ENCODE data around the gene NACAD.

Gene NACAD

DNA sequence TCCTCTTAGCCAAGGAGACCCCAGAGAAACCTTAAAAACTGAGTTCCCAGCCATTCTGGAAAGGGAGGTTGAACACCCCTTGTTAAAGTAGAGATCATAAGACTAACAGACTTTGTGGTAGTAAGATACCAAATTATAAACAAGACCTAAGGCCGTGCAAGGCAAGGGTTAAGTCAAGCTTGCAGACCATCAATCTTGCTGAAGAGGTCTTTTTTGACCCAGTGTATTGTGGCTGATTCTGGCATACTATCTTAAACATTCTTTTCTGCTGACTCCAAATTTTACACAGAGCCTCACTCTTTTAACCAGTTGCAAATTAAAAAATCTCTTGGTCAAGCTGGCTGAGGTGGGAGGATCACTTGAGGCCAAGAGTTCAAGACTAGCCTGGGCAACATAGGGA lies 23.9 kb upstream of the NACAD start:
- no peak for DNase-seq

DNA sequence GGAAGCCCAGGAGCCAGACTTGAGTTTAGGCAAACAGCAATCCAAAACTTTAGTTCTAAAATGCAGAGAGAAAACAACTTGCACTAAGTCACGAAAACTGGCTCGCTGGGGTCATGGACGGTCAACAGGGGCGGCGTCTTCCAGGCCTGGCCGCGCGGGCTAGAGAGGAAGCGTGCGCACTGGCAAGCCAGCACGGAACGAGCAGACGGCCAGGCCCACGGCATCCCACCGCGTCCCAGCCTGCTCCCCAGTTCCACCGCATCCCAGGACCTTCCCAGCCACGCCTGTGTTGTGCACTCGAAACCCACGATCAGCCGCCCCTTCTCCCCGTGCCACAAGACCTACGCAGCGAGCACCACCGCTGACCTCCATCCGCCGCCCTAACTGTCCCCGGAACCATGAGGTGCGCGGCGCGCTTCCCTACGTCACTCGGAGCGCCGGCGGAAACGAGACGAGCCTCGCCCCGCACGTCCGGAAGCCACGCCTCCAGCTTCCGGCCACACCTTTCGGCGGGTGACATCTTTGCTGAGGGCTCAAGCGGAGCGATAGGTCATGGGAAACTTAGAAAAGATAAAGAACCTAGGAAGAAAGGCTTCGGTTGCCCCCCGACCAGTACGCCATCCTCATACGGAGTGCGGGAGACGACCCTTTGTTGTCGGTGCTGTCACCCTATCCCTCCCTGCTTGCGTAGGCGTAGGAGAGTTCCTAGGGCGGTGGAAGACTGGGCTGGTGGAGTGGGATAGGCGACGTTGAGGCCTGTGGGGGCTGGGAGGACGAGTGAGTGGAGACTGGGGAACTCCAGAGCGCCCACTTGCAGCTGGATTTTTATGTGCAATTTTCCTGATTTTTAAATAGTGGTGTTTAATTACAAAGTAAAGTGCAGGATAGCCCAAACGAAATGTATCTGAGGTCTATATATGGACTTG lies 22.8 kb upstream of the NACAD start, which contains the start of gene TBRG4:
Gene TBRG4, minus strand, starts transcription at position 400 of the 926 bp plus-strand sequence. CDS start 2,460 bp downstream, outside the sequence.
- DNase-seq: peak; percentile 92

GRCh38 chr7:45108863-45109262 lies 20.1 kb upstream of the NACAD start:
- DNase-seq: no peak

DNA sequence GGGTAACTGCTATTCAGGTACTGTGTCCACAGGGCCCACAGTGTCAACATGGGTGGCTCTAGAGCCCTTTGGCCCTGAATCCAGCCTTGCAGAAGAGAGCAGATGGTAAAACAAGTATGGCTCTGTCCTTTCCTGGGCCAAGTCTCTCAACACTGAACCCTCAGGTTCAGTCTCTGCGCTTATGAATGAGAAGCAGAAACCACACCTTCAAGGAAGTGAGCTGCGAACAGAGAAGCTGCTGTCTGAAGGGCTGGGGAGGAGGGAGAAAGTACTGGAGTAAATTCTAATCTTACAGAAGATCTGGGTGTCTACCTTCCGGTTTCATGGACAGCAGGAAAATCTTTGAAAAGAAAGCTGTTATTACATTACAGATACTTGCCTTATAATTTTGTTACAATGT lies 18.6 kb upstream of the NACAD start:
- no peak for DNase-seq

GRCh38 chr7:45106820-45107219 lies 18.1 kb upstream of the NACAD start:
- DNase-seq: no peak

- no peak for DNase-seq
Measured at GRCh38 chr7:45105588-45106188, 16.9 kb upstream of the NACAD start.

- DNase-seq: no peak
Measured at GRCh38 chr7:45104844-45105587, 16.2 kb upstream of the NACAD start.

- no peak for DNase-seq
Measured at GRCh38 chr7:45103958-45104843, 15.4 kb upstream of the NACAD start.

GRCh38 chr7:45102785-45103712 lies 14.3 kb upstream of the NACAD start:
- no peak for DNase-seq

DNA sequence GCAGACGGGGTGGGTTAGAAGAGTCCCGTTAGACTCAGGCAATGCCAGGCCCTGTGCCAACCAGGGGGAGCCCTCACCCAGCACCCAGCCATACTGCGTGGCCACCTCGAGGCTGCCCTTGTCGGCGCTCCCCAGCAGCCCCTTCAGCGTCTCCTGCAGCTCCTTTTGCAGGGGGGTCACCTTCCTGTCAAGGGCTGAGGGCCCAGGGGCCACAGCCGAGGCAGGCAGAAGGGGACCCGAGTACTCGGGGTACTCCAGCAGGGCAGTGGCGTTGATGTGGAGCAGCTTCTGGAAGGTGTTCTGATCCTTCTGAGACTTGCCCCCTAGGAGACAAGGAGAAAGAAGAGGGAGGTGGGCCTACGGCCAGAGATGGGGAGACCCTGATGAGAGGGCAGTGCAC lies 13.0 kb upstream of the NACAD start:
- no peak for DNase-seq

DNA sequence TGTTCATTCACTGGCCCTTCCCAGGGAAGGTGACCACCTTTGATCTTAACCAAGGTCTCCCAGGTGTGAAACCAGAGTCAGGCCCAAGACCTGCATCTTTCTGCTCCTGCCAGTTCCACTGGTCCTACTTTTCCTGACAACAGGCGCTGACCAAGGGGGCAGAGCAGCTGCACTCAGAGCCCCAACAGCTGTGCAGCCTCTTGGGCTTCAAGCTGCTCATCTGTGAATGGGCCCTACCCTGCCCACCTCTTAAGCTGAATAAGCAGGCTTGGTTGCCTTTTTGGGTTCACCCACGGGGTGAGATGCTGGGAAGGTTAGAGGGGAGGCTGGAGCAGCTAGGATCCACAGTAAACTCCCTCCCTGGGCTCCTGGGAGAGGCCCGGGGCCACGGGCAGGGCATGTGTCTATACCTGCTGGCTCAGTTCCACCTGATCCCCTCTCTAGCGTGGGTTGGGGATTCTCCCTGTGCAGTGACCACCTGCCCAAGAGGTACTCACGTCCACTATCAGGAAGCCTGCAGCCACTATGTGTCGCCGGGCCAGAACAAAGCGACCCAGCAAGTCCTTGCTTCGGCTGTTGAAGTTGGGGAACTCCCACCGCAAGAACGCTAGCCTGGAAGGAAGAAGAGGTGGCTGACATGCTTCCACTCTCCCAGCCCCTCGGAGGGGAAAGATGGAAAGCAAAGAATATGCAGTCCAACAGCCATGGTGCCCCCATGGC lies 12.2 kb upstream of the NACAD start:
- no peak for DNase-seq

DNA sequence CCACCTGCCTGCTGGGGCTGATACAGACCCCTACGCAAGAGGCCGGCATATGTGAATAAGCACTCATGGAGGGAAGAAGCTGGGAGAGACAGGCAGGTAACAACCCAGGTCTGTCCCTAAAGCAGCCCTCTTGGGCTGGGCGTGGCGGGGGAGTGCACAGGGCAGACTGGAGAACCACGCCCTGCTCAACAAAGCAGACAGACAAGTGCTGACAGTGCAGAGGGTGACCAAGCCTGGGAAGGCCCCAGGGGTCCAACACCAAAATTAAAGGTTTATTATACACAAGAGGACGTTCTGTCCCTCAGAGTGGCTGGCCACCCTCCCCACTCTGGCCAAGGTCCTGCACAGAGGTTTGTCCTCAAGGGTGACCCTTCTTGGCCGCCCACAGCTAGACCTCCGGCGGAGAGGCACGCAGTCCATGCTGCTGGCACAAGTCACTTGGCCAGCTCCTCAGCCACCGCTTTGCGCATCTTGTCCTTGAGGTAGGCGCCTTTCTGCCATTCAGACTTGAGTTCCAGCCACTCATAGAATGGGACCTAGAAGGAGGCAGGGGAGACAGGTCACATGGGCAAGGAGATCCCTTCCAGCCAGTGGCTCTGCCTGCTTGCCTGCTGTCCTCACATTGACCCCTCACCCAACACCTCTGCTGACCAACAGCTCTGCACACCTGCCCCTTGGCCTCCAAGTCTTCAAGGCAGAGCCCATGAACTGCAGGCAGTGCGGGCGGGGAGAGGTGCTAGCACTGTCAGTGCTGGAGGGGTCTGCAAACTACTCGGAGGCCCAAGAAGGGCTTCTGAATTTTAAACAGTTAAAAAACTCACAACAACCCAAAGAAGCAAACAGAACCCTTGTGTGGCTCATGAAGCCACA lies 11.4 kb upstream of the NACAD start:
- no peak for DNase-seq

DNA sequence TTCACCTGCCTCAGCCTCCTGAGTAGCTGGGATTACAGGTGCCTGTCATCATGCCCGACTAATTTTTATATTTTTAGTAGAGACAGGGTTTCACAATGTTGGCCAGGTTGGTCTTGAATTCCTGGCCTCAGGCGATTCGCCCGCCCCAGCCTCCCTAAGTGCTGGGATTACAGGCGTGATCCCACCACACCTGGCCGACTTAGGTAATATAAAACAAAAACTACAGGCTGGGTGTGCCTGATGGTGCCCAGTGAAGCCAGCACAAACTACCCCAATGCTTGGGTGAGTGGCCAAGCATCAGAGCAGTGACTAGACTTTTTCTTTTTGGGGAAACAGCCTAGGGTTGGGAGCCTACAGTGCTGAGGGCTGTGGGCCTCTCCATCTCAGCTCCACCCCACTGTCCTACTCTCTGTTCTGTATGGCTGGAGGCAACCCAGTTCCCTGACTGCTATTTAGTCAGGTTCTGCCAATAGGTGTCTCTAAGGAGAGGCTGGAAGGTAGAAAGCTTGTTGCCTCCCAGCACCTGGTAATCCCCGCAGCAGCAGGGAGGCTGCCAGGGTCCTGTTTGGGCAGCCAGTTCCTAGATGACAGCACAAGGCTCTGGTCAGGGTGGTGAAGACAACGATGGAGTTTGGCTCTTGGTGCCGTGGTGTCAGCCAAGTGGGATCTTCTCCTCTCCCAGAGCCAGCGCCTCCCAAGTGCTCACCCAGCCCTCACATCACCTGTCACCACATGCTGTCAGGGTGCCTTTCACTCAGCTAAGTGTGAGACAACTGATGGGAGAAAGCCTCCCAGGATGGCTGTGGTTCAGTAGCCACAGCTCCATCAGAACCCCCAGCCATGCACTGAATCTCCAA lies 10.4 kb upstream of the NACAD start:
- DNase-seq: no peak

DNA sequence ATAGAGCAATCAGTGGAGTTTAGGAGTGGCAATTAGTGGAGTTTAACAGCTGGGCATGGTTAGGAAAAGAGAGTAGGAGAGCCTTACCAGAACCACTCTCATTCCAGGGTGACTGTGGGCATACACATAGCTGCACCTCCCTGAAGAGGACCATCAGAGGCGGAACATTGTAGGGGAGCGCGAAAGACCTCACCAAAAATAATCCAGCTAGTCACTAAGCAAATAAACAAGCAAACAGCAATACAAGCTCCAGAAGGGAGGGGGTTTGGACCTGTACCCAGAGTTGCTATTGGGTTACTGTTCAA lies 4.1 kb upstream of the NACAD start:
- DNase-seq: no peak

DNA sequence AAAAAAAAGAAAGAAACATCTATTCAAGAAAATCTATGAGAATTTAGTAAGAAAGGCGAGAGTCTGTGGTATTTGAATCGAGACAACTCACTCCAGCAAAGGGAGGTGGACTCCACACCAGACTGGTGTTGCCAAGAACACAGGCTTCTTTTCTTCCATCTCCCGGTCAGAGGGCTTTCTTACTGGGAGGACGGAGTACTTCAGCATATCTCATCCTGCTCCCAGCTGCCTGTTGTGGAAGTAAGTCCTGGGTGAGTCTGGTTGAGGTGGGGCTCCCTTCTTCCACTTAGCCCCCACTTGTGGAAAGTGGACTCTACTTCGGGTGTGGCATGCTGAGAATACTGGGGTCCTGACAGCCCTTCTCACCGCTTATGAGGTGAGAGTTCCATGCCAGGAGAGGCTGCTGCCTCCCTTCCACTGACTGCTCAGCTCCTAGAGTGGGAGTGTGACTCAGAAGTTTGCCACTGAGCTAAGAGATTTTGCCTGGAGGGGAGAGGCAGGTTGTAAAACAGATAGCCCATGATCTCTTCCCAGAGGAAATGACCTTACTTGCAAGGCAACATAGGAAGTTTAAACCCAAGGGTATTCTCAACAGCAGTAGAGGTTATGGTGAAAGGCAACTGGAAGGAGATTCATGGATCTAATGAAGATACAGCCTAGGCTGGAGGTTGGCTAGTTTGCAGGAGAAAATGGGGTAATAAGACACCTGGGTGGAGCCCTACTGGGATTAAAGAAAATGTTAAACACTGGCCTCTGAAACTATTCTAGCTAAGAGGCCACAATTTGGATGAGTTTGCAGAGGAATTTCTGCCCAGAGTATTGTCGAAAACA lies 3.5 kb upstream of the NACAD start:
- DNase-seq: no peak

GRCh38 chr7:45089341-45089891 lies 647 bp upstream of the NACAD start:
- no peak for DNase-seq

DNA sequence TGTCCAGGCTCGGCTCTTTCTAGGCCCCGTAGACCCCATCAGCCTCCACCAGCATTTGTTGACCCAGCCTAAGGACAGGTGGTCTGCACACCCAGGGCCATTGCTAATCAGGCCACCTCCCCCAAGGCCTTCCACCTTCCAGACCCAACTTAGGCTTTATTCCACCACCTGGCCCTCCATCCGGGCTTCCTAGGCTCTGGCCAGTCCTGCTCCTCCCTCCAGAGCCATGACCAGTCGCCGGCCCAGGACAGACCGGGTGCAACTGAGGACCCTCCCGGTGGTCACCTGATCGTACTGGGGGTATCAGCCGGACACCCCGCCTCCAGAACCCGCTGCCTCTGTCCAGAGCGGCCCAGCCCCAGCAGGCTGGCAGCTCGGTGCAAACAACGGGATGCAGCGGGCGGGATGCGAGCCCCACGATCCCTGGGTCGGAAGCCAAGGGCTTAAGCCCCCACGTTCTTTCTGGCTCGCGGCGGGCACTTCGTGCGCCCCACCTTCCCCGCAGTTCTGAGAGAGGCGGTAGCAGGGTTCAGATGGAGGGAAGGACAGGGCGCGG lies 545 bp downstream of the NACAD start:
- DNase-seq: no peak
